ENCODE data around the gene TUBA3D. TPM values are rescaled to one million over a fixed set of nuclear protein-coding genes. Genes with fewer than 3 reads are reported as not detected.
"Not testable (repeated sequence)": the region's sequence is repeated elsewhere in the genome, so short reads cannot be mapped to it uniquely, and the experiment has no call there.

The TUBA3D gene
- total RNA-seq (not detected), polyA plus RNA-seq (under 1 TPM in 1 of 3 donors, not detected in 2; 0.92 TPM)
- long read RNA-seq, donor 1: 0 reads
- long read RNA-seq, donor 2, partial matches to known transcripts: 15 of 95 reads
- long read RNA-seq, donor 2, other reads (novel, unspliced or antisense): 80 of 95 reads
- long read RNA-seq, donor 3: 0 reads
- long read RNA-seq, donor 4, partial matches to known transcripts: 0 of 10 reads
- long read RNA-seq, donor 4, other reads (novel, unspliced or antisense): 10 of 10 reads
- long read RNA-seq, donor 5: 0 reads
- long read RNA-seq, donor 6: 0 reads
- long read RNA-seq, donor 7, partial matches to known transcripts: 31 of 110 reads
- long read RNA-seq, donor 7, other reads (novel, unspliced or antisense): 79 of 110 reads
- long read RNA-seq, donor 8, partial matches to known transcripts: 19 of 88 reads
- long read RNA-seq, donor 8, other reads (novel, unspliced or antisense): 69 of 88 reads
- long read RNA-seq, donor 9: 0 reads
- long read RNA-seq, donor 10: 0 reads

- Histone ChIP-seq H3K9me3 (no peaks in the 10 kb centered on the region), H3K4me3 (no peak within 1 kb of the TSS), H3K27me3 (no peaks in the 10 kb centered on the region), H3K36me3 (peaks cover 0 to 3% (median 0%) of the 10 kb centered on the region in 4 donors), H3K27ac (no peak within 1 kb of the TSS), H3K4me1 (no peaks in the 10 kb centered on the region)
- DNase-seq: no peak
- TF ChIP-seq POLR2AphosphoS5 (IDR thresholded peaks at IDR 0.05) (no peak), EP300 (IDR thresholded peaks at IDR 0.05) (no peak), POLR2A (IDR thresholded peaks at IDR 0.05) (no peak)
- TF ChIP-seq, protein P1, sequence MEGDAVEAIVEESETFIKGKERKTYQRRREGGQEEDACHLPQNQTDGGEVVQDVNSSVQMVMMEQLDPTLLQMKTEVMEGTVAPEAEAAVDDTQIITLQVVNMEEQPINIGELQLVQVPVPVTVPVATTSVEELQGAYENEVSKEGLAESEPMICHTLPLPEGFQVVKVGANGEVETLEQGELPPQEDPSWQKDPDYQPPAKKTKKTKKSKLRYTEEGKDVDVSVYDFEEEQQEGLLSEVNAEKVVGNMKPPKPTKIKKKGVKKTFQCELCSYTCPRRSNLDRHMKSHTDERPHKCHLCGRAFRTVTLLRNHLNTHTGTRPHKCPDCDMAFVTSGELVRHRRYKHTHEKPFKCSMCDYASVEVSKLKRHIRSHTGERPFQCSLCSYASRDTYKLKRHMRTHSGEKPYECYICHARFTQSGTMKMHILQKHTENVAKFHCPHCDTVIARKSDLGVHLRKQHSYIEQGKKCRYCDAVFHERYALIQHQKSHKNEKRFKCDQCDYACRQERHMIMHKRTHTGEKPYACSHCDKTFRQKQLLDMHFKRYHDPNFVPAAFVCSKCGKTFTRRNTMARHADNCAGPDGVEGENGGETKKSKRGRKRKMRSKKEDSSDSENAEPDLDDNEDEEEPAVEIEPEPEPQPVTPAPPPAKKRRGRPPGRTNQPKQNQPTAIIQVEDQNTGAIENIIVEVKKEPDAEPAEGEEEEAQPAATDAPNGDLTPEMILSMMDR (IDR thresholded peaks at IDR 0.05): no peak
- WGBS, 5 donors: 93 to 96% (median 94%) methylated on average over 24 to 27 of the region's 27 CpGs
- intact Hi-C loops (cut with DNase I; ENCODE audit: low total_unique reads): no loop called here
Measured at GRCh38 chr2:131475831-131476230, at the start of gene TUBA3D. TUBA3D (plus strand) TSS chr2:131476119; CDS start chr2:131476200, 81 bp downstream.

- peaks cover 0 to 6% (median 0%) of the 10 kb centered on the region in 4 donors for H3K4me1 ChIP-seq
- no peaks in the 10 kb centered on the region for H3K36me3 ChIP-seq
- H3K27me3 ChIP-seq: peaks cover 0 to 97% (median 45%) of the 10 kb centered on the region in 3 donors
- whole genome bisulfite sequencing, 5 donors: 36 to 53% (median 47%) methylated on average over 5 of the region's 5 CpGs
- no peak overlapping the region for H3K27ac ChIP-seq
- DNase-seq: no peak
- intact Hi-C loops (cut with DNase I; ENCODE audit: low total_unique reads): no loop called here
- no peaks in the 10 kb centered on the region for H3K9me3 ChIP-seq
- H3K4me3 ChIP-seq: no peak overlapping the region
- TF ChIP-seq, protein P1 (IDR thresholded peaks at IDR 0.05): no peak
- TF ChIP-seq POLR2AphosphoS5 (IDR thresholded peaks at IDR 0.05) (no peak), POLR2A (IDR thresholded peaks at IDR 0.05) (no peak), EP300 (IDR thresholded peaks at IDR 0.05) (no peak)
Measured at GRCh38 chr2:131426727-131427126, 49.2 kb upstream of the TUBA3D start.

GRCh38 chr2:131431336-131431735, 44.6 kb upstream of the TUBA3D start:
- WGBS, 5 donors: 45 to 58% (median 55%) methylated on average over 6 of the region's 6 CpGs
- Histone ChIP-seq H3K36me3 (no peaks in the 10 kb centered on the region), H3K27me3 (peaks cover 0 to 57% (median 27%) of the 10 kb centered on the region in 3 donors), H3K4me1 (no peaks in the 10 kb centered on the region), H3K4me3 (no peak overlapping the region), H3K27ac (no peak overlapping the region), H3K9me3 (no peaks in the 10 kb centered on the region)
- intact Hi-C loops (cut with DNase I; ENCODE audit: low total_unique reads): no loop called here
- TF ChIP-seq, protein P1 (IDR thresholded peaks at IDR 0.05): no peak
- TF ChIP-seq POLR2AphosphoS5 (IDR thresholded peaks at IDR 0.05): no peak
- TF ChIP-seq POLR2A (IDR thresholded peaks at IDR 0.05): no peak
- TF ChIP-seq EP300 (IDR thresholded peaks at IDR 0.05): no peak
- no peak for DNase-seq

- WGBS, 5 donors: 60 to 74% (median 68%) methylated on average over 7 of the region's 7 CpGs
Measured at GRCh38 chr2:131440742-131441468, 35.0 kb upstream of the TUBA3D start.

DNA sequence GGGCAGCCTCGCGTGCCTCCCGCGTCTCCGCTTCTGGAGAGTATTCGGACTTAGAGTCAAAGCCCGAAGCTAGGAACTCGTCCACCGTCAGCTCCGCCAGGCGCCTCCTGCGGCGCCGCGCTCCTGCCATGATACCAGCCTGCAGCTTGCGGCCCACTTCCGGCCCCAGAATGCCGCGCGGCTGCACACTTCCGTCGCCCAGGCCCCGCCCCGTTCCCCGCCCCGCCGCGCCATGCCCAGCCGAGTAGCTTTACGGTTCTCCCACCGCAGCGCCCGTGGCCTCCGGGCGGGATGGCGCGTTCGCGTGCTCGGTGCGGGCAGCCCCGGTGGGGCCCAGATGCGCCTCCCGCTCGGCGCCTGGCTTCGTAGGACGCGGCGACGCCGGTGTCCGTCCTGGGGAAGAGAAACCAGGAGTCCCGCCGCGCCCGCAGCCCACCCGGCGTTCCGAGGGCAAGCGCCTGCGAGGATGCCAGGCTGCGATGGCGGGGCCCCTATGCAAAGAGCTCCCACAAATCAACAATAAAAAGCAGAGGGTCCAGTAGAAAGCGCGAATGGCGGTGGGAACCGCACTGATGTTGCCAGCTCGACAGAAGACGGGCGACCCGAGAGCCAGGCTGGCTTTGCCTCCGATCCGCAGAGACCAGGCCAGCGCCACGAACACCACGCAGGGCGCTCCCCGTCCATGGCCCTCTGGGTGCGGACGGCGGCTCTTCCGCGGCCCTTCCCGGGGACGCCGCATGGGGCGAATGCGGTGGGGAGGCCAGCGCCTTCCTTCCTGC, 31.0 kb upstream of the TUBA3D start:
- intact Hi-C loops (cut with DNase I; ENCODE audit: low total_unique reads); H3K4me3 ChIP-seq; H3K4me1 ChIP-seq; H3K9me3 ChIP-seq; DNase-seq; H3K27me3 ChIP-seq; H3K36me3 ChIP-seq; H3K27ac ChIP-seq: not testable (repeated sequence)
- WGBS, 5 donors: 73 to 91% (median 88%) methylated on average over 33 to 85 of the region's 90 CpGs

More at GRCh38 chr2:131440742-131441468, 35.0 kb upstream of the TUBA3D start:
- H3K4me3 ChIP-seq; H3K4me1 ChIP-seq; intact Hi-C loops (cut with DNase I; ENCODE audit: low total_unique reads); H3K27ac ChIP-seq; H3K9me3 ChIP-seq; H3K27me3 ChIP-seq; DNase-seq; H3K36me3 ChIP-seq: not testable (repeated sequence)

DNA sequence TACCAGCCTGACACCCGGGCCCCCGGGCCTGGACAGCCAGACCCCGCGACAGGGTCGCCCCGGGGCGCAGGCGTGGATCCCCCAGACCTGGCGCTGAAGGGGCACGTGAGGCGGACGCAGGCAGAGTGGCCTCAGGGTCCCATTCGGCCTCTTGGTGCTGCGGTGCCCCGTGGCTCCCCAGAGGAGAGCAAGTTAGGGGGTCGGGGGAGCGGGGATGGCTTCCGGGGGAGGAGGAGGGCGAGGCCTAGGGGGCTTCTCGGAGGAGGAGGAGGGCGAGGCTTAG, 30.5 kb upstream of the TUBA3D start:
- intact Hi-C loops (cut with DNase I; ENCODE audit: low total_unique reads); H3K4me3 ChIP-seq; H3K9me3 ChIP-seq; H3K27me3 ChIP-seq; H3K4me1 ChIP-seq; H3K36me3 ChIP-seq; H3K27ac ChIP-seq; DNase-seq: not testable (repeated sequence)
- WGBS, 5 donors: 70 to 100% (median 95%) methylated on average over 2 to 21 of the region's 21 CpGs
